Activated CD4-positive, CD25-positive, alpha-beta regulatory T cell treated with anti-CD3 and anti-CD28 coated beads, Interleukin-2, amount 50 U/mL, for 16 hours (primary cell): ENCODE measurements around the gene RNF20.

ENCODE experiments used
- DNase-seq: peaks from one replicate; pipeline ENCODE4 v3.0.0-alpha.2; 2020; ENCODE audit warnings: low read depth, low spot score

RNF20 gene

GRCh38 chr9:101590901-101591300 lies 57.2 kb downstream of the RNF20 start:
- no peak for DNase-seq

- no peak for DNase-seq
These were observed 58.3 kb downstream of the RNF20 start for GRCh38 chr9:101591787-101592446.

GRCh38 chr9:101592788-101593187 lies 59.1 kb downstream of the RNF20 start:
- no peak for DNase-seq

- no peak for DNase-seq
These were observed 59.7 kb downstream of the RNF20 start for GRCh38 chr9:101593345-101593744.

GRCh38 chr9:101594796-101595195 lies 61.1 kb downstream of the RNF20 start, which contains the start of gene PPP3R2:
Gene PPP3R2, minus strand, starts transcription at chr9:101594969. Its CDS starts 48 bp downstream, at chr9:101594921.
- DNase-seq = no peak

- no peak for DNase-seq
These were observed 68.5 kb downstream of the RNF20 start for GRCh38 chr9:101601904-101602765.

GRCh38 chr9:101604296-101604695 lies 70.6 kb downstream of the RNF20 start:
- no peak for DNase-seq

- DNase-seq = no peak
These were observed 71.9 kb downstream of the RNF20 start for GRCh38 chr9:101605547-101605946.
